Epithelial cell of esophagus (primary cell): ENCODE data around the gene ZFP30.

ENCODE experiments used
- DNase-seq: peaks from one replicate; pipeline ENCODE4 v3.0.0; 2010; ENCODE audit warnings: low read depth
- H3K4me3 ChIP-seq: 2 replicates; pipeline ENCODE4 v1.5.1; 2011; ENCODE audit warnings: mild to moderate bottlenecking, low read length, control low read depth
- CTCF ChIP-seq: IDR thresholded peaks from 2 replicates; pipeline ENCODE4 v1.5.1; 2011; ENCODE audit warnings: low read depth, mild to moderate bottlenecking, low read length, control low read depth, inconsistent platforms; ENCODE audit not compliant: insufficient read depth; ENCODE audit errors: missing control alignments

Gene ZFP30

GRCh38 chr19:37564624-37565369 is 90.5 kb downstream of the ZFP30 start:
- H3K4me3 ChIP-seq = no peak overlapping the region
- DNase-seq = no peak
- TF ChIP-seq CTCF = no peak
